Naive thymus-derived CD8-positive, alpha-beta T cell (primary cell): ENCODE results near the gene CD1B. TPM values are rescaled to one million over a fixed set of nuclear protein-coding genes. Genes with fewer than 3 reads are reported as not detected.
A peak's percentile ranks its signal among the peaks of the same experiment; 100 is the strongest.
"Not testable (repeated sequence)": the region's sequence is repeated elsewhere in the genome, so short reads cannot be mapped to it uniquely, and the experiment has no call there.

Experiments
- ATAC-seq, 2 donors: fragments of 150-1000 bp; cut with Tn5 transposase in 1 of 2; sonication (Bioruptor Pico), chemical (Tn5 transposase) in 1 of 2; 1 replicate in 1 of 2; 2 replicates in 1 of 2; pipeline ENCODE4 v1.10.0; 2021; ENCODE audit warnings: mild to moderate bottlenecking in 2 of 2, moderate library complexity in 2 of 2
- POLR2A ChIA-PET: fragments of 350-600 bp; sonication (Branson Sonifier 250); formaldehyde crosslinking; loops from one replicate; lab custom pipeline; 2021; ENCODE audit warnings: antibody characterized with exemption; lab: Charles Lee
- DNase-seq, 10 donors: peaks; one replicate each; pipeline versions ENCODE4 v3.0.0 to v3.0.0-alpha.2; 2020 to 2022
- H3K27ac Mint-ChIP-seq, 10 donors: one replicate each; pipeline ENCODE4 v1.8.0; 2020 to 2022; ENCODE audit warnings: mild to moderate bottlenecking in 10 of 10, mixed read lengths in 10 of 10, moderate library complexity in 4 of 10, inconsistent platforms in 1 of 10
- H3K27me3 Mint-ChIP-seq, 5 donors: one replicate each; pipeline ENCODE4 v1.8.0; 2021 to 2022; ENCODE audit warnings: mixed read lengths in 5 of 5
- H3K36me3 Mint-ChIP-seq, 3 donors: one replicate each; pipeline ENCODE4 v1.8.0; 2020 to 2022; ENCODE audit warnings: mixed read lengths in 3 of 3, mild to moderate bottlenecking in 2 of 3, inconsistent platforms in 1 of 3
- H3K4me1 Mint-ChIP-seq, 4 donors: one replicate each; pipeline ENCODE4 v1.8.0; 2021 to 2022; ENCODE audit warnings: mixed read lengths in 4 of 4
- H3K4me3 Mint-ChIP-seq, 10 donors: one replicate each; pipeline ENCODE4 v1.8.0; 2020 to 2022; ENCODE audit warnings: mild to moderate bottlenecking in 10 of 10, mixed read lengths in 10 of 10, moderate library complexity in 6 of 10, inconsistent platforms in 1 of 10
- H3K9me3 Mint-ChIP-seq, 9 donors: one replicate each; pipeline ENCODE4 v1.8.0; 2020 to 2022; ENCODE audit warnings: mixed read lengths in 9 of 9, mild to moderate bottlenecking in 3 of 9, inconsistent platforms in 1 of 9, moderate library complexity in 1 of 9
- polyA plus RNA-seq, 3 donors: library from polyadenylated mRNA; unstranded; fragments of 300-500 nt; fragmentation: Illumina TruSeq; gene quantifications; one replicate each; pipeline ENCODE4 v1.2.3, GENCODE V29; 2021
- total RNA-seq, 8 experiments: library from RNA in 2 of 8; stranded (reverse) in 2 of 8; gene quantifications; one replicate each; pipeline ENCODE4 v1.2.3 and lab custom pipeline; 2021 to 2026

Gene CD1B
- total RNA-seq (not detected), polyA plus RNA-seq (not detected), total RNA-seq (lab: John Stamatoyannopoulos, UW) (0 reads per million in 6 experiments)

DNA sequence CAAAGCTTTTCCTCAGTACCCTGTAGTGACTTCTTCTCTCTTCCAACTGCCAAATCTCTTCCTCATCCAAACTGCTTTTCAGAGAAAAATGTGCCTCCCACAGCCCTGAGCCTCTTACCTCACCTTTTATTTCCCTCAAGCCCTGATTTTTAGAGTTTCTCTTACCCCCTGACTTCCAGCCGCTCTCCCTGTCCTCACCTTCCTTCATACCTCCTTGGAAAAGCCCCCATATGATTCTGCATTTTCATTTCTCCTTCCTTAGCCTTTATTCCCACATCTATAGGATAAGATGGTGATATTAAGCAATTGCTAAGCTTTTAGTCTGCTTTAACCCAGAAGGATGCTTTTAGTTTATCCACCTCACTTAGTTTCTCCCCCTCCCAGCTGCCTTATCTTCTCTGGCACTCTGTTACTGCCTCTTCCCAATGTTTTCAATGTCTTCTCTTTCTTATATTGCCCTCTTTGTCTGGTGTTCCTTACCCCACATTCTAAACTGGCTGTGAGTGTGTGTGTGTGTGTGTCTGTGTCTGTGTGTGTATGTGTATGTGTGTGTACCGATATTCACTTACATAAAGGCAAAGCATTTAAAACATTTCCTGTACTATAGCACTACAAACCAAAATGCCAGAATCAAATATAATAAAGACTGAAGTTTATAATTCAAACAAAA is at the start of gene CD1B:
Gene CD1B (minus strand): TSS at position 51 of the 670 bp plus-strand sequence. CDS start 108 bp downstream, outside the sequence.
- Mint-ChIP-seq H3K4me3 (no peak within 1 kb of the TSS), H3K27ac (no peak within 1 kb of the TSS), H3K27me3 (peaks cover 1 to 11% (median 5%) of the 10 kb centered on the region in 5 donors), H3K4me1 (peaks cover 0 to 25% (median 8%) of the 10 kb centered on the region in 4 donors), H3K9me3 (peaks cover 0 to 2% (median 0%) of the 10 kb centered on the region in 9 donors), H3K36me3 (no peaks in the 10 kb centered on the region)
- DNase-seq (no peak), ATAC-seq (no peak)
- POLR2A ChIA-PET = no interaction called here

DNA sequence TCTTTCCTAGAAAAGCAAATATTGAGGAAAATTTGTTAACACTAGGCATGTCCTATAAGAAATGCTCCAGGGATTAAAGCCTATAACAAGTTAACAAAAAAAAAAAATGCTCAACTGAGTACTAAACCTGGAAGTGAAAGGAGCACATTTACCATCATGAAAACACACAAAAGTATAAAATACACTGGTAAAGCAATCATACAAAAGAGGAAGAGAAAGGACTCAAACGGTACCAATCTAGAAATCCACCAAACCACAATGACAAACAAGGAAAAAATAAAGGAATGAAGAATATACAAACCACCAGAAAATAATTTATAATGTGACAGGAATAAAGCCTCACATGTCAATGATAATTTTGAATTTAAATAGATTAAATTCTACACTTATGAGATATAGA is 43.5 kb upstream of the CD1B start:
- Mint-ChIP-seq H3K9me3 (peaks cover 8 to 30% (median 19%) of the 10 kb centered on the region in 9 donors), H3K36me3 (peaks cover 0 to 23% (median 2%) of the 10 kb centered on the region in 3 donors), H3K27ac (no peak overlapping the region), H3K27me3 (peaks cover 10 to 22% (median 14%) of the 10 kb centered on the region in 5 donors), H3K4me1 (peaks cover 0 to 5% (median 0%) of the 10 kb centered on the region in 4 donors), H3K4me3 (no peak overlapping the region)
- POLR2A ChIA-PET = no interaction called here
- ATAC-seq (no peak), DNase-seq (no peak)

DNA sequence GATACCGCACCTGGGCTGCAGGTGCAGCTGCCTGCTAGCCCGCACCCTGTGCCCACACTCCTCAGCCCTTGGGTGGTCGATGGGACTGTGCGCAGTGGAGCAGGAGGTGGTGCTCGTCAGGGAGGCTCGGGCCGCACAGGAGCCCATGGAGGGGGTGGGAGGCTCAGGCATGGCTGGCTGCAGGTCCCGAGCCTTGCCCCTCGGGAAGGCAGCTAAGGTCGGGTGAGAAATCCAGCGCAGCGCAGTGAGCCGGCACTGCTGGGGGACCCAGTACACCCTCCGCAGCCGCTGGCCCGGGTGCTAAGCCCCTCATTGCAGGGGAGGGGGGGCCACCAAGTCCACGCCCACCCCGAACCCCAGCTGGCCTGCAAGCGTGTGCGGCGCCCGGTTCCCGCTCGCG is 42.8 kb upstream of the CD1B start:
- Mint-ChIP-seq H3K9me3 (peaks cover 8 to 30% (median 20%) of the 10 kb centered on the region in 9 donors), H3K27me3 (peaks cover 10 to 24% (median 19%) of the 10 kb centered on the region in 5 donors), H3K36me3 (peaks cover 0 to 23% (median 2%) of the 10 kb centered on the region in 3 donors)
- H3K4me1 Mint-ChIP-seq, H3K27ac Mint-ChIP-seq, ATAC-seq, H3K4me3 Mint-ChIP-seq, DNase-seq, POLR2A ChIA-PET: not testable (repeated sequence)

- Mint-ChIP-seq H3K4me3 (no peak overlapping the region), H3K36me3 (peaks cover 0 to 23% (median 2%) of the 10 kb centered on the region in 3 donors), H3K4me1 (peaks cover 0 to 5% (median 0%) of the 10 kb centered on the region in 4 donors), H3K9me3 (peaks cover 4 to 31% (median 20%) of the 10 kb centered on the region in 9 donors), H3K27me3 (peaks cover 14 to 44% (median 20%) of the 10 kb centered on the region in 5 donors), H3K27ac (no peak overlapping the region)
- ATAC-seq (no peak), DNase-seq (peak in 1 of 10 donors; percentile 47)
- POLR2A ChIA-PET = no interaction called here
Measured at GRCh38 chr1:158371188-158371953, 40.0 kb upstream of the CD1B start.

DNA sequence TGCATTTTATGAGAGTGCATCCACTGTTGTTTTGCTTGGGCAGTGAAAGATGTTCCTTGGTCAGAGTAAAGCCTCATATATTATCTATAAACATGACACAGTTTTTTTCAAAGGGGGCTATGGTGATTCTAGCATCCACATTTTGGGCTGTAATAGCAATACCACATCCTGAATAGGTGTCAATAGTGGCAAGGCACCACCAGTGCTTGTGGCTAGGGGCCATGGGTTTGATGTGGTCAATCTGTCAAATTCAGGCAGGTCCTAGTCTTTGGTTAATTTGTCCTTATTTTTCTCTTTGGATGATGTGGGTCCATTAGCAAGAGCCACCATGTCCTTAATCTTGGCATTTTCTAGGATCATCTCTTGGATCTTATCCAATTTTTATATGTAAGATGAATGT is 35.5 kb upstream of the CD1B start:
- H3K27ac Mint-ChIP-seq = no peak overlapping the region
- ATAC-seq (no peak), DNase-seq (no peak)

DNA sequence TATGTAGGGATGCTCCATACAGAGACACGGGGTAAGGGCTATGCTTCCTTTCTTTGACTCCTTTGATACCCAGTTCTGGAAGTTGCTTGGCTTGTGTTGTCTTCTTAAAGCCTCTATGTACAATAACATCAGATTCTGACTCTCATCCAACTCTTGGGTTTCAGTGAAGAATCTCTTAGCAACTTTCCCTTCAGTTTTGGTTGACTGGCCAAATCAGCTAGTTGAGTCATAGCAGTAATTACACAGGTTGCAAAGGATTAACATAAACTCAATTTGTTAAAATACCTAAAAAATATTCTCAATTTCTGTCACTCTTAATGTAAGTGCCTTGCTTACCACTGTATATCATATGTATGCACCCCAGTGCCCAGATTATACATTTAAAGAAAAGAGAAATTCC is 31.6 kb upstream of the CD1B start:
- ATAC-seq (no peak), DNase-seq (no peak)
- Mint-ChIP-seq H3K36me3 (no peaks in the 10 kb centered on the region), H3K27ac (no peak overlapping the region), H3K4me1 (no peaks in the 10 kb centered on the region), H3K27me3 (peaks cover 4 to 29% (median 9%) of the 10 kb centered on the region in 5 donors), H3K9me3 (peaks cover 0 to 9% (median 0%) of the 10 kb centered on the region in 9 donors), H3K4me3 (no peak overlapping the region)
- POLR2A ChIA-PET = no interaction called here

More for the DNA sequence above, 35.5 kb upstream of the CD1B start:
- peaks cover 2 to 20% (median 9%) of the 10 kb centered on the region in 9 donors for H3K9me3 Mint-ChIP-seq
- no peaks in the 10 kb centered on the region for H3K4me1 Mint-ChIP-seq
- no peak overlapping the region for H3K4me3 Mint-ChIP-seq
- peaks cover 0 to 9% (median 0%) of the 10 kb centered on the region in 3 donors for H3K36me3 Mint-ChIP-seq
- POLR2A ChIA-PET = no interaction called here
- H3K27me3 Mint-ChIP-seq = peaks cover 10 to 47% (median 15%) of the 10 kb centered on the region in 5 donors

DNA sequence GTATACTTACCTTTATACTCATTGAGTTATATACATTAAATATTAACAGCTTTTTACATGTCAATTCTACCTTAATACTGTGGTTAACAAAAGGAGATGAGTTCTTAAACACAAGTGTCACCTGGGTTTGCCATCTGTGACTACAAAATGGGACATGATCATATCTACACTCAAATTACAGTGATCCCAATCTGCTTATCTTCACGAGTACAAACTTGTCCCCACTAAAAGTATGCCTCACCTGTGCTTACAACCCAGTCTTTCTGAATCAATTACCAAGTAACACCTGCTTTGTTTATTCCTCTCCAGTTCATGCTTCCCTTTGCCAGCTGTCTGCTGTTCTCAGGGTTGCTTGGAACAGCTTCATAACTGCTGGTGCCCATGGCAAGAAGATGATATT is 31.2 kb upstream of the CD1B start:
- no peak overlapping the region for H3K4me3 Mint-ChIP-seq
- H3K27me3 Mint-ChIP-seq = peaks cover 4 to 26% (median 10%) of the 10 kb centered on the region in 5 donors
- H3K27ac Mint-ChIP-seq = no peak overlapping the region
- no peaks in the 10 kb centered on the region for H3K36me3 Mint-ChIP-seq
- no peaks in the 10 kb centered on the region for H3K4me1 Mint-ChIP-seq
- DNase-seq (no peak), ATAC-seq (no peak)
- POLR2A ChIA-PET = no interaction called here
- peaks cover 0 to 9% (median 0%) of the 10 kb centered on the region in 9 donors for H3K9me3 Mint-ChIP-seq

DNA sequence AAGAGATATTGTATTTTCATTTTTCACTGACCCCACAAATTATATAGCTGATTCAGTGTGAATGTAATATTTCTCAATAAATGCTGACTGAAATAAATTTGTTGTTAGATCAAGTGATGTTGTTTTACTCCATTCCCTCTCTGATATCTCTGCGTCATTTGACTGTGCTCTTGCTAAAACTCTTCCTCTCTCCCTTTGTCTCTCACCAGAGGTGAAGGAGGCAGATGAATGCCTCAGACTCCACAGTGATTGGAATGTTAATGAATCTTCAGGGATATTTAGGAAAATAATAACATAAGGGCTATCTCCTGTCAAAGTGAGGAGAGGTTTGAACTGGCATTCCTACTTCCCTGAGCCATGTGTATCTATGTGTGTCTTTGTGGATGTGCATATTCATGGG is 26.1 kb upstream of the CD1B start:
- no peak for ATAC-seq

GRCh38 chr1:158356616-158357015 is 25.3 kb upstream of the CD1B start:
- Mint-ChIP-seq H3K27me3 (peaks cover 19 to 46% (median 27%) of the 10 kb centered on the region in 5 donors), H3K4me3 (no peak overlapping the region), H3K36me3 (no peaks in the 10 kb centered on the region), H3K4me1 (peaks cover 0 to 12% (median under 1%) of the 10 kb centered on the region in 4 donors), H3K9me3 (no peaks in the 10 kb centered on the region), H3K27ac (no peak overlapping the region)
- POLR2A ChIA-PET = no interaction called here
- ATAC-seq (no peak), DNase-seq (no peak)

More for the DNA sequence above, 26.1 kb upstream of the CD1B start:
- Mint-ChIP-seq H3K4me3 (no peak overlapping the region), H3K9me3 (no peaks in the 10 kb centered on the region), H3K4me1 (peaks cover 0 to 12% (median under 1%) of the 10 kb centered on the region in 4 donors), H3K27me3 (peaks cover 19 to 46% (median 27%) of the 10 kb centered on the region in 5 donors), H3K27ac (no peak overlapping the region), H3K36me3 (no peaks in the 10 kb centered on the region)
- DNase-seq = no peak
- POLR2A ChIA-PET = no interaction called here

DNA sequence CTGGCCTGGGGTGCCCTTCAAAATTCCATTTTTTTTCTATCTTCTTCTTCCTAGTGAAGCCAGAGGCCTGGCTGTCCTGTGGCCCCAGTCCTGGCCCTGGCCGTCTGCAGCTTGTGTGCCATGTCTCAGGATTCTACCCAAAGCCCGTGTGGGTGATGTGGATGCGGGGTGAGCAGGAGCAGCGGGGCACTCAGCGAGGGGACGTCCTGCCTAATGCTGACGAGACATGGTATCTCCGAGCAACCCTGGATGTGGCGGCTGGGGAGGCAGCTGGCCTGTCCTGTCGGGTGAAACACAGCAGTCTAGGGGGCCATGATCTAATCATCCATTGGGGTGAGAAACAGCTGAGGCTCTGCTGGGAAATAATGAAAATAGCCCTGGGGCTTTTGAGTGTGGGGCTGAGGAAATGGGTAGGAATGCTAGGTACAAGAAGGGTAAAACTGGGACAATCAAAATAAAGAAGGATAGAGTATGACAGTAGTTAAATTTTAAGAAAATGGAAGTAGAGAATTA is 24.5 kb upstream of the CD1B start:
- H3K9me3 Mint-ChIP-seq = no peaks in the 10 kb centered on the region
- H3K4me3 Mint-ChIP-seq = no peak overlapping the region
- ATAC-seq = no peak
- no peak overlapping the region for H3K27ac Mint-ChIP-seq
- no peaks in the 10 kb centered on the region for H3K36me3 Mint-ChIP-seq
- POLR2A ChIA-PET = no interaction called here
- H3K27me3 Mint-ChIP-seq = peaks cover 19 to 46% (median 27%) of the 10 kb centered on the region in 5 donors
- DNase-seq = no peak
- peaks cover 0 to 12% (median under 1%) of the 10 kb centered on the region in 4 donors for H3K4me1 Mint-ChIP-seq

DNA sequence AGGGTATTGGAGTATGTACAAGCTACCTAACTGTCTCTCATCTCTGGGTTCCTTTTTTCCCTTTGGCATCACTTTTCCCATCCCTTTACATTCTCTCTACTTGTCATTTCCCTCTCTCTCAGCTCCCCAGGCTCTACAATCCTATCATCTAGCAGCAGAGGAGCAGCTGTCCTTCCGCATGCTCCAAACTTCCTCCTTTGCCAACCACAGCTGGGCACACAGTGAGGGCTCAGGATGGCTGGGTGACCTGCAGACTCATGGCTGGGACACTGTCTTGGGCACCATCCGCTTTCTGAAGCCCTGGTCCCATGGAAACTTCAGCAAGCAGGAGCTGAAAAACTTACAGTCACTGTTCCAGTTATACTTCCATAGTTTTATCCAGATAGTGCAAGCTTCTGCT is 22.9 kb upstream of the CD1B start:
- no peaks in the 10 kb centered on the region for H3K36me3 Mint-ChIP-seq
- no peaks in the 10 kb centered on the region for H3K9me3 Mint-ChIP-seq
- no peak for DNase-seq
- POLR2A ChIA-PET = no interaction called here
- H3K4me3 Mint-ChIP-seq = no peak overlapping the region
- ATAC-seq = no peak
- H3K4me1 Mint-ChIP-seq = peaks cover 0 to 12% (median under 1%) of the 10 kb centered on the region in 4 donors
- no peak overlapping the region for H3K27ac Mint-ChIP-seq
- peaks cover 20 to 46% (median 27%) of the 10 kb centered on the region in 5 donors for H3K27me3 Mint-ChIP-seq

- ATAC-seq (no peak), DNase-seq (no peak)
- Mint-ChIP-seq H3K4me1 (peaks cover 0 to 12% (median under 1%) of the 10 kb centered on the region in 4 donors), H3K4me3 (no peak within 1 kb of the TSS), H3K27ac (no peak within 1 kb of the TSS), H3K27me3 (peaks cover 20 to 46% (median 27%) of the 10 kb centered on the region in 5 donors), H3K36me3 (no peaks in the 10 kb centered on the region), H3K9me3 (no peaks in the 10 kb centered on the region)
- POLR2A ChIA-PET = no interaction called here
Measured at GRCh38 chr1:158353303-158354075, 22.2 kb upstream of the CD1B start, which contains the start of gene CD1E. Gene CD1E, plus strand, starts transcription at chr1:158353894. Its CDS starts 95 bp downstream, at chr1:158353989.
